ENCODE data around the gene MEMO1.
"Not testable (repeated sequence)": the region's sequence is repeated elsewhere in the genome, so short reads cannot be mapped to it uniquely, and the experiment has no call there.

The MEMO1 gene

DNA sequence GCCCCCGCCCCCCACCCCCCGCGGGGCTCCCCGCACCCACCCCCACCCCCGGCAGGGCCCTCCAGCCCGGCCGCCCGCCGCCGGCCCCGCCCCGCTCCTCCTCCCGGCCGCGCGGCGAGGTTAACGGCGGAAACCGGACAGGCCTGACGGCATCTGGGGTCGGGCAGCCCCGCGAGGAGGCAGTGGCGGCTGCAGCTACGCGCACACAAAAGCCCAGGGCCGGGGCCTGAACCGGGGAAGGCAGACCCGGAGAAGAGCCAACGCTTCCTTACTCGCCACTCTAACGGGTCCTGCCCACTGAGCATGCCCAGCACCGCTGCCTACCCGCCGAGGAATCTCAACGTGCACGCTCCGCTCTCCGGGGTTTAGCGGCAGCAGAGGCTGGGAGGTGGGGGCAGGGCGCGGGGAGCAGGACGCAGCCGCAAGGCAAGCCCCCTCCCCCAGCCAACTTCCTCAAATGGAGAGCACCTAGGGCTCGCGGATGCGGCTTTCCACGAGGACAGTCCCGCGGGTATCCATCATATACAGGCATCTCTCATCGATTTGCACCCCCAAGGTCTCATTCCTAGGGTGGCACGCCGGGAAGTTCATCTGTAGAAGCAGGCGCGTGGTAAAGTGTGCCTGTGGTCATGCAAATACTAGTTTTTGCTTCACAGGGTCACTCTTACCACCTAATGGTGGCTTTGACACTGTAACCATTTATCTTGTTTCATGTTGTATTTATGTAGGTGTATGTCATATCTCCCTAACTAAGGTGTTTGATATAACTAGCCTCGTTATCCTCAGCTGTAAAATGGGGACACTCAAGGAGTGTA is at the start of gene MEMO1:
MEMO1 (minus strand) TSS at position 339 of the 815 bp plus-strand sequence. CDS start 761 bp downstream, outside the sequence.
- DNase-seq, result peak; percentile 96

DNA sequence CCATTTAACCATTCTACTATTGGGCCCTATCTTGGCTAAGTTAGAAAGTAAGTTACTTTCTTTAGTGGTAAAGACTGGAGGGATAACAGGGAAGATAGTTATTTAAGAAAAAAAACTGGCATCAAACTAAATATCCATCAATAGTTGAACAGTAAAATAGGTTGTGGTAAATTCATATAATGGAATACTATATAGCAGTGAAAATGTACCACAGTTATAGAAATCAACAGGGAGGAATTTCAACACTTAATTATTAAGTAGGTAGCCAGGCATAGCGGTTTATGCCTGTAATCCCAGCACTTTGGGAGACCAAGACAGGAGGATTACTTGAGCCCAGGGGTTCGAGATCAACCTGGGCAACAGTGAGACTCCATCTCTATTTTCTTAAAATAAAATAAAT is 49.5 kb upstream of the MEMO1 start:
- DNase-seq, result no peak

DNA sequence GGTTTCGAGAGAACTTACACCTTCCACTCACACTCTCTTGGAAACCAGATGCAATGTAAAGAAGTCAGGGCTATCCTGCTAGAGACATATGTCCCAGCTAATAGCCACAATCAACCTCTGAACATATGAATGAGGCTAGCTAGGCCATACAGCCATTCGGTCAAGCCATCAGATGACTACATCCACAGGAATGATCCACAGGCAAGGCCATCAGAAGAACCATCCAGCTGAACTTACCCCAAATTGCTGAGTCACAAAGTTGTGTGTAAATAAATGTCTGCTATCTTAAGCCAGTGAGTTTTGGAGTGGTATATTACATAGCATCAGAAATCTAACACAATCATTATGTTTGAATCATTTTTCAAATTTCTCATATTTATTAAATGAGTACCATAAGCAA is 47.3 kb upstream of the MEMO1 start:
- DNase-seq, result peak; percentile 21

DNA sequence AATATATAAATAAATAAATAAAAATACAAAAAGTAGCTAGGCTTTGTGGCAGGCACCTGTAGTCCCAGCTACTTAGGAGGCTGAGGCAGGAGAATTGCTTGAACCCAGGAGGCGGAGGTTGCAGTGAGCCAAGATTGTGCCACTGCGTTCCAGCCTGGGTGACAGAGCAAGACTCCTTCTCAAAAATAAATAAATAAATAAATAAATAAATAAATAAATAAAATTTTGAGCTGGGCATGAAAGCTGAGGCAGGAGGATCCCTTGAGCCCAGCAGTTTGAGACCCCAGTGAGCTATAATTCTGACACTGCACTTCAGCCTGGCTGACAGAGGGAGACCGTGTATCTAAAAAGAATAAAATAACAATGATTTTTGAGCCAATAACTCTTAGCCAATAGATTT is 43.8 kb upstream of the MEMO1 start:
- not testable (repeated sequence) for DNase-seq

DNA sequence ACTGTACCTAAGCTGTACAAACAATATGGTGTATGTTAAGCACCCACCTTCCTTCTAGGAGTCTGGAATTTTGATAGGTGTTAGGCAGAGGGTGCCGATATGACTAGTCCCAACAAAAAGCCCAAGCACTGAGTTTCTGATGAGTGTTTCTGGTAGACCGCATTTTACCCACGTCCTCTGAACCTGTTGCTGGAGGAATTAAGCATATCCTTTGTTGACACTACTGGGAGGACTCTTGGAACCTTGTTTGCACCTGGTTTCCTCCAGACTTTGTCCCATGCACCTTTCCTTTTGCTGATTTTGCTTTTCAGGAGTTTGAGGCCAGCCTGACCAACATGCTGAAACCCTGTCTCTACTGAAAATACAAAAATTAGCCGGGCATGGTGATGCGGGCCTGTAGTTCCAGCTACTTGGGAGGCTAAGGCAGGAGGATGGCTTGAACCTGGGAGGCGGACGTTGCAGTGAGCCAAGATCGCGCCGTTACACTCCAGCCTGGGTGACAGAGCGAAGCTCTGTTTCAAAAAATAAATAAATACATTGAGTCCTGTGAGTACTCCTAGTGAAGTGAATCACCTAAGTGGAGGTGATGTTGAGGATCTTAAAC is 41.1 kb upstream of the MEMO1 start:
- no peak for DNase-seq

DNA sequence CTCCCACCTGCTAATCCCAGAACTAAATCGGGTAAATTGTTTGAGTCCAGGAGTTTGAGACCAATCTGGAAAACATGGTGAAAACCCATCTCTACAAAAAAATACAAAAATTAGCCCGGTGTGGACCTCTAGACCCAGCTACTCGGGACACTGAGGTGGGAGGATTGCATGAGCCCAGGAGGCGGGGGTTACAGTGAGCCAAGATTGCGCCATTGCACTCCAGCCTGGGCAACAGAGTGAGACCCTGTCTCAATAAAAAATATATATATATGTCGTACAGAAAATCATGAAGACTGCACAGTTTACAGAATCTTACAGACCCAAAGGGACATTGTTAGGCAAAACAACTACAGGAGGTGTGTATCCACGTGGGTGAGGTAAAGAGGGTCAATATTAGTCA is 32.8 kb upstream of the MEMO1 start:
- no peak for DNase-seq

DNA sequence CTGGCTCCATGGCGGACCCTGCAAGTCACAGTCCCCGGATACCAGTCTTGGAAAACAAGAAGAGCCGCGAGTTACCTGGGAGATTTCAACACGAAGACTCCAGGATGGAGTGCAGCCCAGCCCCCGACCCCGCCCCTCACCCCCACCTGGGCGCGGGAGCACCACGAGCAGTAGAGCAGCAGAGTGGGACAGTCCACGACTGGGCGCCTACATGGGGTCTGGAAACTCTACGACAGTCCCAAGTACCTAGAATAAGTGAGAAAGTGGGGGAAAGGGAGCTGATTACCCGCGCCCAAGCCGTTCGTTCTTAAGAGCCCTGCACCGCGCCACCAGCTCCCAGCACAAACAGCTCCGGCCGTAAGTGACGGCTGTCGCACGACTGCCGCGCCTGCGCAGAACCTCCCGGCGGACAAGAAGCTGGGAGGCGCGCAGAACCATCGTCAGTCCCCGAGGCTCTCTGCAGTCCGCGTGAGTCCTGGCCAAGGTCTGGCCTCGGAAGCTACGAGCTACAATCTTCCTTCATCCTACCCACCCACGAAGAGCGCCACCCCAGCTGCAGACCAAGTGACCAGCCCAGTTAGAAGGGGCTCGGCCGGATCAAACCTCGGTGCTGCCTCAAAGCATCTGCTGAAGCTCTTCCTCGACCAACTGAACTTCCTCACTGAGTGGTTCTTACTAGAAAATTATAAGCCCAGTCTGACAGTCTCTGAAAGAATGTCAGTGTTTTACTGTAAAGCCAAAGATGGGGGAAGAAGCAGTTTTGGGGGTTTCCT is 28.8 kb upstream of the MEMO1 start, which contains the start of gene DPY30:
DPY30 (minus strand) TSS at position 359 of the 773 bp plus-strand sequence; CDS start at position 10, 349 bp downstream.
- peak; percentile 96 for DNase-seq

DNA sequence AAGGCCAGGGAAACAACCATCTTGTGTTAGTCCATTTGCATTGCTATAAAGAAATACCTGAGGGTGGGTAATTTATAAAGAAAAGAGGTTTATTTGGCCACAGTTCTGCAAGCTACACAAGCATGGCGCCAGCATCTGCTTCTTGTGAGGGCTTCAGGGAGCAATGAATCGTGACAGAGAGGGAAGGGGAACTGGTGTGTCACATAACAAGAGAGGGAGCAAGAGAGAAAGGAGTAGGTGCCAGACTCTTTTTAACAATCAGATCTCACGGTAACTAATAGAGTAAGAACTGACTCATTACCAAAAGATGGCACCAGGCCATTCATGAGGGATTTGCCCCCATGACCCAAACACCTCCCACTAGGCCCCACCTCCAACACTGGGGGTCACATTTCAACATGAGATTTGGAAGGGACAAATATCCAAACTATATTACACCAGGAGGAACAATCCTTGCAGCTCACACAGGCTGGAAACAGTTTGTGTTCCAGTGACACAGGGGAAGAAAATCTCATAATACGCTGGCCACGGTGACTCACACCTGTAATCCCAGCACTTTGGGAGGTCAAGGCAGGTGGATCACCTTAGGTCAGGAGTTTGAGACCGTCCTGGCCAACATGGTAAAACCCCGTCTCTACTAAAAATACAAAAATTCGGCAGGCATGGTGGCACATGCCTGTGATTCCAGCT is 23.5 kb upstream of the MEMO1 start:
- DNase-seq, result not testable (repeated sequence)

DNA sequence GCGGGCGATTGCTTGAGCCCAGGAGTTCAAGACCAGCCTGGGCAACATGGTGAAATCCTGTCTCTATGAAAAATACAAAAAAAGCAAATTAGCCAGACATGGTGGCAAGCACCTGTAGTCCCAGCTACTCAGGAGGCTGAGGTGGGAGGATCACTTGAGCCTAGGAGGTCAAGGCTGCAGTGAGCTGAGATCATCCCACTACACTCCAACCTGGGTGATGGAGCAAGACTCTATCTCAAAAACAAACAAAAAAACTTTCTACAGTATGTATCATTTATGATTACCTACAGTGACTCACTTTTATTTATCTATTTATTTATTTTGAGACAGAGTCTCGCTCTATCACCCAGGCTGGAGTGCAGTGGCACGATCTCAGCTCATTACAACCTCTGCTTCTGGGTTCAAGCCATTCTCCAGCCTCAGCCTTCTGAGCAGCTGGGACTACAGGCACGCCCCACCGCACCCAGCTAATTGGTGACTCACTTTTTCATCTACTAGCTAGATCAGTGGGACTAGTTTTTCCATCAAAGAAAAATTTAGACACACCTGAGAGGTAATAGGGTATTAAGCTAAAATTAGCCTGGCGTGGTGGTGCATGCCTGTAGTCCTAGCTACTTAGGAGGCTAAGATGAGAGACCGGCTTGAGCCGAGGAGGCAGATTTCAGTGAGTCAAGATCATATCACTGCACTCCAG is 8.1 kb upstream of the MEMO1 start:
- not testable (repeated sequence) for DNase-seq

DNA sequence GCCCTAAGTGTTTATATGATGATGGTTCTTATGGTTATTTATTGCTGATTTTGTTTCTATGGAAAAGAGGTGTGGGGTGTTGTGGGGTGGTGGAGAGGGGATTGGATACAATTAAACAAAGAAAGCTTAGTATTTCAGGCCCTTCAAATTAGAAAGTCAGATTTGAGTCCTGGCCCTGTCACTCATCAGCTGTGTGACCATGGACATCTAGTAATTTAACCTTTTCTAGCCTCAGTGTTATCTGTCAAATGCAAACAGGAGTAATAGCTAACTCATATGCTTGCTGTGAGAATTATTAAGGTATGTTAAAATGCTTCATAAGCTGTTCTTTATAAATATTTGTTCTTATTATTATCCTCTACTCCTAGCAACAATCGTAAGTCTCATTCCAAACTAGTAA is 2.1 kb upstream of the MEMO1 start:
- DNase-seq, result no peak

DNA sequence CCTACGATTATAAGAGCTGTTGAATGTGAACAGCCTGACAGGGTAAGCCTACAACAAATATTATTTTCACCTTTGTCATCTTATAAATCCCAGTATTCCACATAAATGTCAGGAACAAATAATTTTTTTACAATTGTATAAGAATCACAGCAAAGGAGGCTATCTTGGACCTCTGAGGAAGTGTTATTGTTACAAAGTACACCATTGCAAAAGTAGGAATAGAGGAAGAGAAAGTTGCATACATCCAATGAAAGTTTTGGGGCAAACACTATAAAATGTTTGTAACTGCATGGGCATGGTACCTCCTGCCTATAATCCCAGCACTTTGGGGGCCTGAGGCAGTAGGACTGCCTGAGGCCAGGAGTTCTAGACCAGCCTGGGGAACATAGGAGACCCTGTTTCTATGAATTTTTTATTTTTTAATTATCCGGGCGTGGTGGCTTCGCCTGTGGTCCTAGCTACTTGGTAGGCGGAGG is 715 bp upstream of the MEMO1 start:
- DNase-seq, result no peak

DNA sequence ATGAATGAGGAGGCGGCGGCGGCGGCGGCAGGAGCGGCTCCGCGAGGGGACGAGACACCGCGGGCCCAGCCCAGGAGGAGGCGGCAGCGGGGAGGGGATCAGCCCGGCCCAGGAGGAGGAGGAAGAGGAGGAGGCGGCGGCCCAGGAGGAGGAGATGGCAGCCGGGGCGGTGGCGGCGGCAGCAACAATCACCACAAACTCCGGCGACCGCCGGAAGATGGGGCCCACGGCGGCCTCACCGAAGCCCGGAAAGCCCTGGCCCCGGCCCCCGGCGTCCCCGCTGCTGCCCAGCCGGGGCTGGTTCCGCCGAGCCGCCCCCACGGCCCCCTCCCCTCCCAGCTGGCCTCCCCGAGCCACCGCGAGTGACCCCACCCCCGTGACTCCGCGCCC is 533 bp downstream of the MEMO1 start:
- DNase-seq, result peak; percentile 65

DNA sequence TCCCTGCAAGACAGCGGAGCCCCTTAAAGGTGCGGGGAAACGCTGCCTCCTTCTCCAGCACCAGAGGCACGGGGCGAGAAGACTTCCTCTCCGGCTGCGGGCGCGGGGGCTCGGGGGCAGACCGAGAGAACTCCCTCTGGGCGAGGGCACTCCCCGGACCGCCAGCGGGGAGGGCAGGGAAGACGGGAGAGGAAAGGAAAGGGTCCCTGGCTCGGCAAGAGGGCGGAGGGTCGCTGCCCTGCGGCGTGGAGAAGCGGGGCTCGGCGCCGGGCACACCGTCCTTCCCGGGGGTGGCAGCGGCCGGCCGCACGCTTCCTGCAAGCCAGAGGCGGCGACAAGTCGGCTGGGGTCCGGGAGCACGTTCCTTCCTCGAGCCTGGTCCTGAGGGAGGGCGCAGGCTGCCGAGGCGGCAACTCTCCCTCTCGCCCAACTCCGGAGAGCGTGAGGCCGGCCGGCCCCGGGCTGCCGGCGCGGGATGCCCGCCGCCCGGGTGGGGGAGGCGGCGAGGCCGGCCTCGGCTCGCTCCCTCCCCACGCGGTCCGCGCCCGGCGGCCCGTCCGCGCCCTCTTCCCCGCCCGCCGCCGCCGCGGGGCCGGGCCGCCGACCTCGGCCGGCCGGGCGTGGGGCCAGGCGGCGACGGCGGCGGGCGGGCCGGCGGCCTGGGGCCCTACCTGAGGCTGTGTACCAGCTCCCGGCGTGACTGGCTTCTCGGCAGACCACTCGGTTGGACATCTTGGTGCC is 1.1 kb downstream of the MEMO1 start:
- peak; percentile 54 for DNase-seq

DNA sequence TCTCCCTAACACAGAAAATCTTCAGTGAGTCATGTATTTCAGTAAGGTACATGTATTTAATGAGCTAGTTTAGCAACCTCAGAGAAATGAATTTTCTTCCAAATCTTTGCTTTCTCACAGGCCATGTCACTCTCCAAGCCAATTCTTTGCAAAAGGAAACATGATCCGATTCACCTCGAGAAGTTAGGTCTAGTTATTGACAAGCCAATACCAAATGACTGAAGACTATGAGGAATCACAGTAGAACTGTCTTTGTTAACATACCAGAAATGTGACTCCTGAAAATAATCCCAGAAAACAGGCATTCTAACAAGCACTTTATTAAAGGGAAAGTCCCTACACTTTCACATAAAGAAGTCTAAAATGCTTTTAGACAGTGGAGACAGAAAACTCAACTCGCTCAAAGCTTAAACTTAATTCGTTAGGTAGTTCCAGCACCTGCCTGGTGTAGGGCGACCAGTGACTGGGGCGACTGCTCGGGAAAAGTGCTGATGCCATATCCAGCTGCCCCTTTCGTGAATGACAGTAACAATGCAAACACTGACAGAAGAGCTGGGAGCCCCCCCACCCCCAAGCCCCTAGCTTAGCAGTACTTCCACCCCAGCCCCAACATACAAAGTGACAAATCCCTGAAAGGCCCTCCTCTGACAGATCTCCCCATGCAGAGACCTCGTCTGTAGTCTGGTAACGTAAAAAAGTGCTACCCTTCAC is 1.8 kb downstream of the MEMO1 start:
- peak; percentile 55 for DNase-seq

DNA sequence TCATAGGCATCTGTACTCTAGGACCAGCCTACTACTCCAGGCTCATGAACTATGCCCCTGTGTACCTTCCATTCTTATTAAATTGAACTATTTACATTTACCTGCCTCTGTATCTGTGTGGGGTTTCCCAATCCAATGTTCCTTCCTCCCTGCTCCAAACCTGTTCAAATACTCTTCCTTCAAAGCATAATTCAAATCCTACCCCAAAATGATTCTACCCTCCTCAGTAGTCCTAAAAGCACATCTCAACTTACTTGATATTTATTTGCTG is 3.8 kb downstream of the MEMO1 start:
- DNase-seq, result no peak

DNA sequence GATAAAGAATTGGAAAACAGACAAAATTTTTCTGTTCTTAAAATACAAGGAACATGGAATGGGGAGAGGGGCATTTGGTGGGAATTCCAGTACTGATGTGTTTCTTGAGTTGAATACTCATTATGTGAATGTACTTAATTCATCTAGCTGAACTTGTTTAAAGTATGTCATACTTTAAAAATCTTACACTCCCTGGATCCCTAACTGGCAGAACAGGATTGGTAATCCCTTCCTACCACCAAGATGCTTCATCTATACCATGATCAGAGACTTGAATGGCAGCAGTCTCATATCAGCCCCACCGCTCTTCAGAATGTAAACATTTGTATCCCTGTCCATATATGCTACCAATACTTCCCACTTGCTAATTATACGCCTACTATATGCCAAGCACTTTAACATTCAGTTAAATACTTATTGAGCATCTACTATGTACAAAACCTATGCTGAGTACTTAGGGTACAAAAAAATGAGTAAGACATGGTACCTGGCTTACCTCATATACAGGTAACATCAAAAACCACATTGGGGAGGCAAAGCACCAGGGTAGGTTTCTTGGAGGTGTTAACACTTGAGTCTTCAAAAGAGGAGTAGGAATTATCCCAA is 5.3 kb downstream of the MEMO1 start:
- DNase-seq, result no peak

DNA sequence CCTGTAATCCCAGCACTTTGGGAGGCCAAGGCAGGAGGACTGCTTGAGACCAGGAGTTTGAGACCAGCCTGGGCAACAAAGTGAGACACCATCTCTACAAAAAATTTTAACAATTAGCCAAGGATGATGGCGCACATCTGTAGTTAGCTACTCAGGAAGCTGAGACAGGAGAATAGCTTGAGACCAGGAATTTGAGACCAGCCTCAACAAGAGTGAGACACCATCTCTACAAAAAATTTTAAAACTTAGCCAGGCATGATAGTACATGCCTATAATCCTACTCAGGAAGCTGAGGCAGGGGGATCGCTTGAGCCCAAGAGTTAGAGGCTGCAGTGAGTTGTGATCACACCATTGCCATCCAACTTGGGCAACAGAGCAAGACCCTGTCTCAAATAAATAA is 7.0 kb downstream of the MEMO1 start:
- DNase-seq, result no peak

DNA sequence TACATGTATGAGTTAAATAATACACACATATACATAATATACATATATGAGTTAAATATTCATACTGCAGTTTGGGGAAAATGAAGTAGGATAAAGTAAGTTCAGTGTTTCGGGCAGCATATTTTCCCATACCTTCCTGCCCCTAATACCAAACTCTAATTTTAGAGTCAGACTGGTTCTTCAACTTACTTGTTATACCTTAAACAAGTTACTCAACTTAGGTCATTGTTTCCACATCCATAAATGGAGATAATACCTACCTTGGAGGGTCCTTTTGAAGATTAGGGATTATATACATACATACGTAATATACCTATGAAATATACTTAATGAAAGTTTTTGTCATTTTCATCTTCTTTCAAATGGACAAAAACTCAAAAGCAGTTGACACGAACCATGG is 8.4 kb downstream of the MEMO1 start:
- DNase-seq, result no peak

DNA sequence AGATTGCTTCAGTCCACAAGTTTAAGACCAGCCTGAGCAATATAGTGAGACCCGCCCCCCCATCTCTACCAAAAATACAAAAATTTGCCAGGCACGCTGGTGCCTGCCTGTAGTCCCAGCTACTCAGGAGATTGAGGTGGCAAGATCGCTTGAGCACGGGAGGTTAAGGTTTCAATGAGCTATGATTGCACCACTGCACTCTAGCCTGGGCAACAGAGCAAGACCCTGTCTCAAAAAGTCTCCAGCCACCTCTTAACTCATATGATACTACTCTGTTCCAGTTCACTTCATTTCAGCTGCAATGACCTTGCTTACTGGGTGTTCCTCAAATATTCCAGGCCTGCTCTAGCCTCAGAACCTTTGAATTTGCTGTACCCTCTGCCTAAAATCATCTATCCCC is 11.4 kb downstream of the MEMO1 start:
- DNase-seq, result no peak

DNA sequence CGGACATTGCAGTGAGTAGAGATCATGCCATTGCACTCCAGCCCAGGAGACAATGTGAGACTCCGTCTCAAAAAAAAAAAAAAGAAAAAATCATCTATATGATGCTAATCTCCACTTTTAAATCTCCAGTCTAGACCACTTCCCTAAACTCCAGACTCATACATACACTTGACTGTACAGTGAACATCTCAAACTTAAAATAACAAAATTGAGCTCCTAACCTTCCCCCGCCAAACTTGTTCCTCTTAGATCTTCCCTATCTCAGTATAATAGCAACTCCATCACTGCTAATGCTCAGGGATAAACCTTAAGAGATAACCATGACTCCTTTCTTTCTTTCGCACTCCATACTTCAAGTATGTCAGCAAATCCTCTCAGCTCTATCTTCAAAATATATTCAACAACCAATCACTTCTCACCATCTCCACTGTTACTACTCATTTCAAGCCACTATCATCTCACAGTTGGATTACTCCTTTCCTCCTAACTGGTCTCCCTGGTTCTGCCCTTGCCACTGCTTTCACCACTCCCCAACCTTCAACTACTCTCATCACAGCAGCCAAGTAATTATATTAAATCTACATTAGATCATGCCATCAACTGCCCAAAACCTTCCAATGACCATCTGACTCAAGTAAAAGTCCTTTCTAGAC is 12.0 kb downstream of the MEMO1 start:
- DNase-seq, result peak; percentile 55
